Body of pancreas (tissue), 4 donors: ENCODE measurements around the gene PKIB.

Experiments used
- POLR2A ChIP-seq, 3 donors: fragments of 450-650 bp; IDR thresholded peaks; one replicate each; pipeline ENCODE4 v1.6.1; 2016; ENCODE audit warnings: antibody characterized with exemption in 3 of 3, mild to moderate bottlenecking in 2 of 3
- TF ChIP-seq, protein P1 (sequence below), 7 experiments: fragments of 450-650 bp in 4 of 7; fragments of 200-600 bp in 3 of 7; sonication (generic) in 3 of 7; IDR thresholded peaks; one replicate each; pipeline ENCODE4 v1.5.1; 2016 to 2019; ENCODE audit warnings: antibody characterized with exemption in 7 of 7

DNA sequence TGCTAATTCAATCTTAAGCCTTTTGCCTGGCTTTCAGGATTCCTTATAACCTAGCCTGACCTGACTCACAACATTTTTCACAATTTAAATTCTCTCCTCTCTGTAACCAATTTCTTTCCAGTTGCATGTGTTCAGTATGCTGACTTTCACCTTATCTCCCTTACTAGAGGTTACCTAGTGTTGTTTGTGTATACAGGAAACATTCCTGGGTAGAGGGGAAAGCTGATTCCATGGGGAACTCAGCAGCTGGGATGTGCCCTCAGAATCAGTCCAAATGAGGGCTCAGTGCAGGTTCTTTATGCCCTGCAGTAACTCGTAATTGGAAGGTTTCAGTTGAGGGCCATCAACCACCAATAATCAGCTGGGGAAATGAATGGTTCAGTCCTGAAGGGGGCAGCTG lies 18.5 kb downstream of the PKIB start:
- TF ChIP-seq, protein P1, sequence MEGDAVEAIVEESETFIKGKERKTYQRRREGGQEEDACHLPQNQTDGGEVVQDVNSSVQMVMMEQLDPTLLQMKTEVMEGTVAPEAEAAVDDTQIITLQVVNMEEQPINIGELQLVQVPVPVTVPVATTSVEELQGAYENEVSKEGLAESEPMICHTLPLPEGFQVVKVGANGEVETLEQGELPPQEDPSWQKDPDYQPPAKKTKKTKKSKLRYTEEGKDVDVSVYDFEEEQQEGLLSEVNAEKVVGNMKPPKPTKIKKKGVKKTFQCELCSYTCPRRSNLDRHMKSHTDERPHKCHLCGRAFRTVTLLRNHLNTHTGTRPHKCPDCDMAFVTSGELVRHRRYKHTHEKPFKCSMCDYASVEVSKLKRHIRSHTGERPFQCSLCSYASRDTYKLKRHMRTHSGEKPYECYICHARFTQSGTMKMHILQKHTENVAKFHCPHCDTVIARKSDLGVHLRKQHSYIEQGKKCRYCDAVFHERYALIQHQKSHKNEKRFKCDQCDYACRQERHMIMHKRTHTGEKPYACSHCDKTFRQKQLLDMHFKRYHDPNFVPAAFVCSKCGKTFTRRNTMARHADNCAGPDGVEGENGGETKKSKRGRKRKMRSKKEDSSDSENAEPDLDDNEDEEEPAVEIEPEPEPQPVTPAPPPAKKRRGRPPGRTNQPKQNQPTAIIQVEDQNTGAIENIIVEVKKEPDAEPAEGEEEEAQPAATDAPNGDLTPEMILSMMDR (IDR thresholded peaks at IDR 0.05), result no peak
- no peak for TF ChIP-seq POLR2A (IDR thresholded peaks at IDR 0.05)
